Activated CD8-positive, alpha-beta T cell treated with anti-CD3 and anti-CD28 coated beads for 36 hours (primary cell): ENCODE data around the gene OR5H15. TPM values are rescaled to one million over a fixed set of nuclear protein-coding genes. Genes with fewer than 3 reads are reported as not detected.
"Not testable (repeated sequence)": the region's sequence is repeated elsewhere in the genome, so short reads cannot be mapped to it uniquely, and the experiment has no call there.

Source experiments
- ATAC-seq: fragments of 200-7000 bp; cut with Tn5 transposase; one replicate; pipeline ENCODE4 v1.10.0; 2021; ENCODE audit warnings: mild to moderate bottlenecking, moderate library complexity
- CTCF ChIA-PET: fragments of 350-600 bp; sonication (Branson Sonifier 250); formaldehyde crosslinking; loops from one replicate; lab custom pipeline; 2021; ENCODE audit warnings: antibody characterized with exemption; lab: Charles Lee
- POLR2A ChIA-PET: fragments of 350-600 bp; sonication (Branson Sonifier 250); formaldehyde crosslinking; loops from one replicate; lab custom pipeline; 2021; ENCODE audit warnings: antibody characterized with exemption; lab: Charles Lee
- DNase-seq: peaks from one replicate; pipeline ENCODE4 v3.0.0-alpha.2; 2020
- H3K27ac Mint-ChIP-seq: one replicate; pipeline ENCODE4 v1.8.0; 2021; ENCODE audit warnings: mild to moderate bottlenecking, mixed read lengths
- H3K27me3 Mint-ChIP-seq: one replicate; pipeline ENCODE4 v1.8.0; 2021; ENCODE audit warnings: mixed read lengths
- H3K36me3 Mint-ChIP-seq: one replicate; pipeline ENCODE4 v1.8.0; 2021; ENCODE audit warnings: low read depth, mixed read lengths
- H3K4me1 Mint-ChIP-seq: one replicate; pipeline ENCODE4 v1.8.0; 2021; ENCODE audit warnings: low read depth, mixed read lengths
- H3K4me3 Mint-ChIP-seq: one replicate; pipeline ENCODE4 v1.8.0; 2021; ENCODE audit warnings: mild to moderate bottlenecking, moderate library complexity, mixed read lengths
- H3K9me3 Mint-ChIP-seq: one replicate; pipeline ENCODE4 v1.8.0; 2021; ENCODE audit warnings: mixed read lengths
- intact Hi-C: fragments of 100-400 bp; cut with micrococcal nuclease; formaldehyde crosslinking; loops from one replicate; pipeline ENCODE4 v1.10.0; 2022
- total RNA-seq, 2 experiments: library from RNA; stranded (reverse); gene quantifications; one replicate each; pipeline ENCODE4 v1.2.3, GENCODE V29; 2021
- TF ChIP-seq, protein P1 (sequence below): fragments of 200-600 bp; IDR thresholded peaks from one replicate; pipeline ENCODE4 v1.8.0; 2022; ENCODE audit warnings: antibody characterized with exemption, mild to moderate bottlenecking

OR5H15 gene
- total RNA-seq, 2 experiments from 2014 or later: not detected

DNA sequence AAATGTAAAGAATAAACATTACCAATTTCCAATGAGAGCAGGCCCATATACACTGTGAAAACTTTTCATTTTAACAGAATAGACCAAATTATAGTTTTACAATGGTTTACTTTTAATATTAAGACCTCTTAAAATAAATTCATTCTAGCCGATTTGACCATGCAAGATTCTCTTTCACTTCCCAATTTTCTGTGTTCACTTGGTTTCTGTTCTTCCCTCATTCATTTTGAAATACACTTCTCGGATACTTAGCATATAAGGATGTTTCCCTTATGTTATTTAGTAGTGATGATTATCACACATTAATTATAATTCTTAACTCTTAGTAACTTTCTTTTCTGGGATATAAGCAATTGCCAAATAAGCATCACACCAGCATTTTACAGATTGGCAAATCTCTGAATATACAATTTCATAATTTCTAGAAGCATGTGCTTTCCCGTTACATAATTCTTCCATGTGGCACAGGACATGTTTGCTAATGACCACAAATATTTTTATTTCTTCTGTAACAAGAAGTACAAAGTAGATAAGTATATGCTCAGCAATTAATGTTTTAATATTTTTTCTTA is 13.9 kb downstream of the OR5H15 start:
- H3K27me3 Mint-ChIP-seq: peaks cover 2% of the 10 kb centered on the region
- H3K9me3 Mint-ChIP-seq: peaks cover 1% of the 10 kb centered on the region
- ATAC-seq: no peak
- no peaks in the 10 kb centered on the region for H3K36me3 Mint-ChIP-seq
- ChIA-PET CTCF (no interaction called here), POLR2A (no interaction called here)
- TF ChIP-seq, protein P1, sequence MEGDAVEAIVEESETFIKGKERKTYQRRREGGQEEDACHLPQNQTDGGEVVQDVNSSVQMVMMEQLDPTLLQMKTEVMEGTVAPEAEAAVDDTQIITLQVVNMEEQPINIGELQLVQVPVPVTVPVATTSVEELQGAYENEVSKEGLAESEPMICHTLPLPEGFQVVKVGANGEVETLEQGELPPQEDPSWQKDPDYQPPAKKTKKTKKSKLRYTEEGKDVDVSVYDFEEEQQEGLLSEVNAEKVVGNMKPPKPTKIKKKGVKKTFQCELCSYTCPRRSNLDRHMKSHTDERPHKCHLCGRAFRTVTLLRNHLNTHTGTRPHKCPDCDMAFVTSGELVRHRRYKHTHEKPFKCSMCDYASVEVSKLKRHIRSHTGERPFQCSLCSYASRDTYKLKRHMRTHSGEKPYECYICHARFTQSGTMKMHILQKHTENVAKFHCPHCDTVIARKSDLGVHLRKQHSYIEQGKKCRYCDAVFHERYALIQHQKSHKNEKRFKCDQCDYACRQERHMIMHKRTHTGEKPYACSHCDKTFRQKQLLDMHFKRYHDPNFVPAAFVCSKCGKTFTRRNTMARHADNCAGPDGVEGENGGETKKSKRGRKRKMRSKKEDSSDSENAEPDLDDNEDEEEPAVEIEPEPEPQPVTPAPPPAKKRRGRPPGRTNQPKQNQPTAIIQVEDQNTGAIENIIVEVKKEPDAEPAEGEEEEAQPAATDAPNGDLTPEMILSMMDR: no peak
- H3K27ac Mint-ChIP-seq: no peak overlapping the region
- intact Hi-C loops: no loop called here
- no peaks in the 10 kb centered on the region for H3K4me1 Mint-ChIP-seq
- DNase-seq: no peak
- no peak overlapping the region for H3K4me3 Mint-ChIP-seq

DNA sequence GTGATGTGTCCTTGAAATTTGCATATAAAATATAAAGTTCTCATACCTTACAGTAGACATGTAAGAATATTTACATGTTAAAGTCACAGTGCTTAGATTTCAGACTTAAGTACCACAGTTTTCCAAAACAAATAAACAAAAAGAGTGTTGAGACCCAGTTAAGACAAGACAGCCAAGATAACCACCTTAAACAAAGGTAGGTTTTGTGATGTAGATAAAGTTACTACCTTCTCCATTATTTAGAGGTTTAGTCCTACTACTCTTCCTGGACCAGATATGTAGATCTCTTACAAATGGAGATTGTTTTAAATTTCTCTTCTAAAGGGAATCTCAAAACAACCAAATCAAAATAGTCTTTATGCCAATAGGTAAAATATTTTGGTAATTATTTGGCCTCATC is 15.7 kb downstream of the OR5H15 start:
- CTCF ChIA-PET: no interaction called here
- H3K4me3 Mint-ChIP-seq: no peak overlapping the region
- ATAC-seq: no peak
- TF ChIP-seq, protein P1: no peak
- intact Hi-C loops: no loop called here
- H3K27me3 Mint-ChIP-seq: no peaks in the 10 kb centered on the region
- H3K27ac Mint-ChIP-seq: no peak overlapping the region
- H3K4me1 Mint-ChIP-seq: no peaks in the 10 kb centered on the region
- no peak for DNase-seq
- H3K9me3 Mint-ChIP-seq: peaks cover 1% of the 10 kb centered on the region
- H3K36me3 Mint-ChIP-seq: no peaks in the 10 kb centered on the region
- POLR2A ChIA-PET: no interaction called here

DNA sequence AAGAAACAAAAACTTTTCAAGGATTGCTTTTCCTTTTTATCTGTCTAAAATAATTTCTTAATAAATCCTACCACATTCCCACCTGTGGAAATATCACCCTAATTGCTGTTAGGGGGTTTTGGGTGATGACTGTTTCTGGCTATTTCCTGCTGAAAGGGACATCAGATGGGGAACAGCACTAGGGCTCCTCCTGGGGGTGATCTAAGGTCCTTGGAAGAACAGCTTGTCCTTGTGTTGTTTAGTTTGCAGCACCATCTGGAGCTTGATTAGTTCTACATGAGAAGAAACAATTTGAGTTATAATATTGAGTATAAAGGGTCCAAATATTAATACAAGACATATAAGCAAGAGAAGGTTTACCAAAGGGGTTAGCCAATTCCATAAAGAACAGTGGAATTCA is 18.7 kb downstream of the OR5H15 start:
- POLR2A ChIA-PET: no interaction called here
- TF ChIP-seq, protein P1: no peak
- H3K27ac Mint-ChIP-seq: no peak overlapping the region
- H3K9me3 Mint-ChIP-seq: peaks cover 1% of the 10 kb centered on the region
- CTCF ChIA-PET: interaction anchor here (1.3 kb wide), 1 partner anchor 26 kb away, joined by 3 read pairs; no protein-coding TSS in a partner anchor
- DNase-seq: no peak
- intact Hi-C loops: loop anchor here (5.0 kb wide), 1 partner anchor 148 kb away; the partner anchor contains the start of gene GABRR3
- ATAC-seq: no peak
- H3K4me1 Mint-ChIP-seq: peaks cover 3% of the 10 kb centered on the region
- H3K36me3 Mint-ChIP-seq: no peaks in the 10 kb centered on the region
- no peak overlapping the region for H3K4me3 Mint-ChIP-seq
- H3K27me3 Mint-ChIP-seq: peaks cover 2% of the 10 kb centered on the region

DNA sequence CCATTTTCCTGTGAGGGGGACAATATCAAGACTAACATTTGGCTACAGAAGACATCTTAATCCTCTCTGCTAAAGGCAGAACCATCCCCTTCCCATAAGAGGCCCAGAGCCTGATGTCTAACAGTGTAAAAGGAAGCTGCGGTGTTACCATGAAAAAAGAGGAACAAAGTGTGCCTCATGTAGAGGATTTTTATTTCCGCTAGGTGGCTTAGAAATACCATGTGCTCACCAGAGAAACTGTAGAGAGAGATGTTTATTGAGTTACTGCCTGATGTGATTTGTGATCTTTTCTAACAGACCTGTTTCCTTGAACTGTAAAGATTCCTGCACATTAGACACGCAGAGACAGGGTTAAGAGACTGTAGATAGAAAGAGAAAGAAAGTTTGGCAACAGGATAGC is 22.0 kb downstream of the OR5H15 start:
- H3K27me3 Mint-ChIP-seq: peaks cover 2% of the 10 kb centered on the region
- H3K9me3 Mint-ChIP-seq: no peaks in the 10 kb centered on the region
- no peak for DNase-seq
- no peak overlapping the region for H3K4me3 Mint-ChIP-seq
- ChIA-PET CTCF (no interaction called here), POLR2A (no interaction called here)
- no peak for ATAC-seq
- no peaks in the 10 kb centered on the region for H3K36me3 Mint-ChIP-seq
- H3K27ac Mint-ChIP-seq: no peak overlapping the region
- intact Hi-C loops: loop anchor here (5.0 kb wide), 1 partner anchor 151 kb away; the partner anchor contains the start of gene GABRR3
- peaks cover 3% of the 10 kb centered on the region for H3K4me1 Mint-ChIP-seq
- TF ChIP-seq, protein P1: no peak

DNA sequence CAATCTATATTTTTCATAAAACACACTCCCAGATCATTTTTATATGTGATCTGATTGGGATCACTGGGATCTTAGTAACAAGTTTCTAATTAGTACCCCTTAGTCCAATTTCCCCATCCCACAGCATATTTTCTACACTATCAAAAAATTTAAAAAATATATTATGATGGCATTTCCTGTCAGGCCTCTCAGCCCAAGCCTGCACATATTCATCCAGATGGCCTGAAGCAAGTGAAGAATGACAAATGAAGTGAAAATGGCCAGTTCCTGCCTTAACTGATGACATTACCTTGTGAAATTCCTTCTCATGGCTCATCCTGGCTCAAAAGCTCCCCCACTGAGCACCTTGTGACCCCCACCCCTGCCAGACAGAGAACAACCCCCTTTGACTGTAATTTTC is 24.4 kb downstream of the OR5H15 start:
- H3K27ac Mint-ChIP-seq, H3K9me3 Mint-ChIP-seq, ATAC-seq, intact Hi-C loops, POLR2A ChIA-PET, H3K36me3 Mint-ChIP-seq, CTCF ChIA-PET, H3K27me3 Mint-ChIP-seq, H3K4me1 Mint-ChIP-seq, H3K4me3 Mint-ChIP-seq, DNase-seq: not testable (repeated sequence)

DNA sequence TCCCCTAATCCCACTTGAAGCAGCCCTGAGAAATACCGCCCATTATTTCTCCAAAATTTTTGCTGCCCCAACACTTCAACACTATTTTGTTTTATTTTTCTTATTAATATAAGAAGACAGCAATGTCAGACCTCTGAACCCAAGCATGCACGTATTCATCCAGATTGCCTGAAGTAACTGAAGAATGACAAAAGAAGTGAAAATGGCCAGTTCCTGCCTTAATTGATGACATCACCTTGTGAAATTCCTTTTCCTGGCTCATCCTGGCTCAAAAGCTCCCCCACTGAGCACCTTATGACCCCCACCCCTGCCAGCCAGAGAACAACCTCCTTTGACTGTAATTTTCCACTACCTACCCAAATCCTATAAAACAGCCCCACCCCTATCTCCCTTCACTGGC is 29.8 kb downstream of the OR5H15 start:
- H3K36me3 Mint-ChIP-seq, H3K27me3 Mint-ChIP-seq, POLR2A ChIA-PET, H3K4me3 Mint-ChIP-seq, CTCF ChIA-PET, H3K4me1 Mint-ChIP-seq, DNase-seq, intact Hi-C loops, H3K27ac Mint-ChIP-seq, ATAC-seq, H3K9me3 Mint-ChIP-seq: not testable (repeated sequence)
